Measurements from ENCODE around the gene SERTM1.

- TF ChIP-seq, protein P1, sequence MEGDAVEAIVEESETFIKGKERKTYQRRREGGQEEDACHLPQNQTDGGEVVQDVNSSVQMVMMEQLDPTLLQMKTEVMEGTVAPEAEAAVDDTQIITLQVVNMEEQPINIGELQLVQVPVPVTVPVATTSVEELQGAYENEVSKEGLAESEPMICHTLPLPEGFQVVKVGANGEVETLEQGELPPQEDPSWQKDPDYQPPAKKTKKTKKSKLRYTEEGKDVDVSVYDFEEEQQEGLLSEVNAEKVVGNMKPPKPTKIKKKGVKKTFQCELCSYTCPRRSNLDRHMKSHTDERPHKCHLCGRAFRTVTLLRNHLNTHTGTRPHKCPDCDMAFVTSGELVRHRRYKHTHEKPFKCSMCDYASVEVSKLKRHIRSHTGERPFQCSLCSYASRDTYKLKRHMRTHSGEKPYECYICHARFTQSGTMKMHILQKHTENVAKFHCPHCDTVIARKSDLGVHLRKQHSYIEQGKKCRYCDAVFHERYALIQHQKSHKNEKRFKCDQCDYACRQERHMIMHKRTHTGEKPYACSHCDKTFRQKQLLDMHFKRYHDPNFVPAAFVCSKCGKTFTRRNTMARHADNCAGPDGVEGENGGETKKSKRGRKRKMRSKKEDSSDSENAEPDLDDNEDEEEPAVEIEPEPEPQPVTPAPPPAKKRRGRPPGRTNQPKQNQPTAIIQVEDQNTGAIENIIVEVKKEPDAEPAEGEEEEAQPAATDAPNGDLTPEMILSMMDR (IDR thresholded peaks at IDR 0.05): no peak
- TF ChIP-seq POLR2A (IDR thresholded peaks at IDR 0.05): no peak
Measured at GRCh38 chr13:36715841-36716240, 42.0 kb downstream of the SERTM1 start.

Data from heart left ventricle (tissue), 13 donors.